Activated CD8-positive, alpha-beta memory T cell treated with anti-CD3 and anti-CD28 coated beads, Interleukin-2, amount 50 U/mL, for 1 hour (primary cell): ENCODE data around the gene AHCYL1.

Experiments
- DNase-seq: peaks from one replicate; pipeline ENCODE4 v3.0.0-alpha.2; 2020; ENCODE audit errors: extremely low read depth

The AHCYL1 gene

DNA sequence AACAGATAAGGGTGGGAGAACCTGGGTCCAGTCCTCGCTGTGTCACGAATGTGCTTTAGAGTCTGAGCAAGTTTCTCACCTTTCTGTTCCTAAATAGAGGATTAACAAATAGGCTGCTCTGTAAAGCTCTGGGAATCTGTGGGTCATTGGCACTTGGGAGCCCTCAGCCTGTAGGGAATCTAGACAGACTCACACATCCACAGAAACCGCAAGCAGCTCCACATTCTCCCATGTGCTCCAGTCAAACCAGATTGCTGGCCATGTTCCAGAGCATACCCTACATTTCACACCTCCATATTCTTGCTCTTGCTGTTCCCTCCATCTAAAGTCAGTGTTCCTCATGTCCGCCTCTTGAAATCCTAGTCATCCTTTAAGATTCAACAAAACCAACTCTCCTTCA is 7.8 kb upstream of the AHCYL1 start:
- no peak for DNase-seq

DNA sequence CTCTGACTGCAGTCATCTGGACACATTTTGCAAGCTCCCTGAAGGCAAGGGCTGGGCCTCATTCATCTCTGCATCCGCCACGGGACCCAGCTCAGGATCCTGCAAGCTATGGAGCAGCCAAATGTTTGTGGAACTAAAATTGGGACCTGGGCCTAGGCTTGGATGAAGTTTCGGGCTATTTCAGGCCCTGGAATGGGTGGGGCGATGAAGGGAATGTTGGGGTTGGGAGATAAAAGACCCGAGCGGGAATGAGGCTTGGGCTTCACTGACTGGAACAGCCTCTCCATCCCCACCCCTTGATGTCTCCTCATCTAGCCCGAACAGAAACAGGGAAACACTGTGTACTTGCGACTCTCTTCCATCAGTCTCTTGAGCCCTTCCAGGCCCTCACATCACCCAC is 7.3 kb upstream of the AHCYL1 start:
- no peak for DNase-seq

DNA sequence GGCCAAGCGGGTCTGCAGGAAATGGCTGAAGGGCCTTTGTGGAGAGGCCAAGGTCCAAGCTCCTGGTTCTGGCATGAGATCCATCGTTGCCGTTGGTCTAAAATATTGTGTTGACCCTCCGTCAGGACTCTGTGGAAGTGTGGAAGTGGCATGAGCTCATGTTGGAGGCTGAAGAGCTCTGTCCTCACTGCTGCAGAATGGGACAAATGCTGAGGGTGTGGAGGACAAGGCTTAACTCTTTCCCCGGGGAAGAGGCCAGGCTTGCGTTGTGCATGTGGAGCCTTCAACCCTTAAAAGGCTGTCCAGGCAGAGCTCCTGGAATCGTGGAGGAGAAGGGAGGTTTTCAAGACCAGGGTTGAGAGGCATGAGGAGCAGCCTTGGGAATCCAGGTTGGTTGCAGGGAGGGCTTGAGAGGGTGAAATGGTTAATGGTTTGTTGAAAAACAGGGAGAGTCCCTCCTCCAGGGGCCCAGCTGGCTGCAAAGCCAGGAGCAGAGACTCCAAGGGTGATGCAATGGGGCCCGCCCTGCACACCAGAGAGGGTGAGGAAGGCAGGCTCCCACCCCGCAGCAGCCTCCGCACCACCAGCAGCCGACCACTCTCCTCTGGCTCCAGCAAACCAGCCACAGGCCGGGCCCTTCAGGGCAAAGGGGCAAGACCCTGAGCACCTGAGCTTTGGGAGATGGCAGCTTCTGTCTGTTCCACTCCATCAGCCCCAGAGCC is 6.7 kb upstream of the AHCYL1 start:
- DNase-seq: no peak

DNA sequence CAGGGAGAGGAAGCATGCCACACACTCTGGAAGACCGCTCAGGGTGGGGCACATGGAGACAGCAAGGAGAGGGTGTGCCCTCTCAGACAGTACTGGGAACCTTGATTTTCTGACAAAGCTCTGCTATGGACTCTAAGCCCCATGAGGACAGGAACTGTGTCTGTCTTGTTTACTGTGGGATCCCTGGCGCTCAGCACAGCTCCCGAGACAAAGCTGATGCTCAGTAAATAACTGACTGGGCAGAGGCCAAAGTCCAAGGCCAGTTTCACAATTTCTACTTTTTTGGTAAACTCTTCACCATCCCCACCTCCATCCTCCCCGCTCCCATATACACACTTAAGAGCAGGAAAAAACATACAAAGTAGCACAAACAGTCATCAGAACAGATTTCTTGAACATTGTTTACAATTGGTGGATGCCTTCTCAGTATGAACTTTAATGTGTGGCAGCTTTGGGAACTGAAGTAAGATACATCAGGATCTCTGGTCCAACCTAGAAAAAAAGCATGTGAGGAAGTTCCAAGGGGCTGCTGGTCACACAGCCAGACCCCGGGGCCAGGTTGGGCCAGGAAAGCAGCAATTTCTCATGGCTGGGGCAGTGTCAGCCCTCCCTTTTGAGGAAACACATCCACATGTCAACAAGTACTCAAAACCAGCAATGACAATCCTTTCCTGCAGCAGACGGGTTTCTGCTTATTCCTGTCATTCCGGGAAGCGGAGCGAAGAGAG is 5.6 kb upstream of the AHCYL1 start:
- DNase-seq: no peak

DNA sequence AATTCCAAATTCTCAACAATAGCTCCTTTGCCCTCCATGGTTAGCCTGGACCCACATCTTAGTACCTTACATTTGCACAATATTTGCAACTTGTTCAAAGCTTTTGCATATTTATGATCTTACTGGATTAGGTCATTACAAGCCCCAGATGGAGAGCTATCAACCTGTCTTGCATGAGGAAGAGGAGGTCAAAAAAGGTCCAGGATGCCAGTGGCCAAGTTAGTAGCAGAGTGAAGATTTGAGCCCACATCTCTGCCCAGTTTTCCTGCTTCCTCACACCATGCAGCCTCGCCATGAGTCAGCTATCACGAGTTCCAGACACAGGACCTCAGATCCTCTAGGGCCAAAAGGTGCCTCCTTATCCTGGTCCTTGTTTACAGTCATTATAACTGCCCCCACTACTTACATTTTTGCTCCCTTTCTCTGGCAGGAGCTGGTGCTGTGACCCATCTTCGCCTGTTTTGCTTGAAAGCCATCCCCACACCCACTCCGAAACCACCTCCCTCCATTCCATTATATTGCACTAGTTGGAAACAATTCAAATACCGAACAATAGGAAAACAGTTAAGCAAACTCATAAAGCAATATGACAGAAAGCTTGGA is 5.0 kb upstream of the AHCYL1 start:
- no peak for DNase-seq

DNA sequence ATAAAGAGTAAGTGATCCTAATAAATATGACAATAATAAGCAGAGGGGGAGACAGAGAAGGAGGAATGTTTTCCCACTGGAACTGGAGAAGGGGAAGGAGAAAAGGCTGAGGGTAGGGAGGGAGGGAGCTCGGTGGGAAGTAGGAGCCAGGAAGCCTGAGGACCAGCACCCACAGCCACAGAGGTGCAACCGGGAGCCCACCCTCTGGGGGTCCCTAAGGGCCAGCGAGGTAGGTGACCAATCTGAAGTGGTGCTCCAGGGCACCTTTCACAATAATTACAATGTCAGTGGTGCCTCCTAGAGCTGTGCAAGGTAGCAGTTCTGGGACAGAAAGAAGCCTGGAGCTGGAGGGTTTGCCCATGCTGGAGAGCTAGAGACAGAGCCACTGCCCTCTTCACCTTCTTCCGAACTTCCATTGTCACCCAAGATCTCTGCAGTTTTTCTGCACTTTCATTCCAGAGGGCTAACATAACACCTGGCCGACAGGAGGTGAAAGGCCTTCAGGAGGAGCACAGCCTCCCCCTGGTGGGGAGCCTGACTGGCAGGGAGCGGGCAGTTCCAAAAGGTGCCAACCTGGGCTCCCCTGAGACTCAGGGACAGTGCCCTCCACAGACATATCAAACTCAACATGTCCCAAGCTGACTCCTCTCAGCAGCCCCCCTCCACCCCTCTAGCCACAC is 4.1 kb upstream of the AHCYL1 start:
- no peak for DNase-seq

DNA sequence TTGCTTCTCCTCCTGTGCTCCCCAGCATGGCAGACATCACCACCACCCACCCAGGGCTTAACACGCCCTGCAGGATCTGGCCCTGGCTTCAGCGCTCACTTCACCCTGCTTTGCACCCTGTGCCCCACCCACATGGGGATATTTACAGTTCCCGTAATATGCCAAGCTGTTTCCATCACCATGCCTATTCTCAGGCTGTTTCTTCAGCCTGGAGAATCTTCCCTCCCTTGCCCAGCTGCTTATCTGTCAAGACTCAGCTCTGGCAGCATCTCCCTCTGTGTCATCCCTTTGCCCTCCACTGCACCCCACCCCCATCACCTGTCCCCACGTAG is 3.6 kb upstream of the AHCYL1 start:
- no peak for DNase-seq

DNA sequence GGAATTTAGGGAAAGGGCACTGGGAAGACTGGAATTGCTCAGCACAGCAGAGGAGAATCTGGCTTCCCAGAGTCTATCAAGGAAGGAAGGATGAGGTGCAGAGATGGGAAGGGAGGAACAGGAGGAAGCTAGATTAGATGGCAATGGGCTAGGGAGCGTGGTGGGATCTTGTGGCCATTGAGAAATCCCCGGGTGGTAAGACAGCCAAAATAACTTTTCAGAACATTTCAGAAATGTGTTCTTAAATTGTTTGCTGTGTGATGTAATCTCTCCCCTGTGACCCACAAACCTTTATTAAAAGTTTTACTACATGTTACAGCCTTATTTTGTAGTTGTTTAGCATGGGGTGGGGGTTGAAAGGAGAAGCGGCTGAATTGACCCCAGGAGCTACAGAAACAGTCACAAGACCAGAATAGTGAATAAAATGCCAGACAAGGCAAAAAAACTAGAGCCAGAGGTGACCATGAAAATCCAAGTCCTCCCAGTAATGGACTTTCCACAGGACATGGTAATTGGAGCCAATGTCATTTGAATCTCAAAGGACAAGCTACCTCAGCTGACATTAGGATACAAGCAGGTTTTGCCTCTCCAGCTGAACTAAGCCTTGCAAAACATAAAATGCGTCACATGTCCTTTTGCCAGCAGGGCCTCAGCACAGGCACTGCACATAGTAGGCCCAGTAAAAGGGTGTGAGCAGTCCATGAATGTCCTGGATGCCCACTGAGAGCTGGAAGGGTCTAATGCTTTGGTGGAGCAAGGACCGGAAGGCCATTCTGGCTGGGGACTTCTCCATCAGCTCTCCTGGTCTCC is 980 bp upstream of the AHCYL1 start:
- DNase-seq: no peak

DNA sequence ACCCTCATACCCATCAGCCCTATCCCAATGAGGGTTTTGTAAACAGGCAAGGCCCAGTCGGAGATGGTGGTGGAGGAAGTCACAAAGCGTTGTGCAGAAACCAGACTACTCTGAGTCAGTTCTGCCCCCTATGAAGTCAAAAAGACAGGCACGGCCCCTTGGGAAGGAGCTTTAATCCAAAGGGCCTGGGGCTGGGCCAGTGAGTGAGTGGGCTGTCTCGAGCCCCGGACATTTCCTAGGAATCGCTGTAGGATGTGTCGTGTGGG is 442 bp upstream of the AHCYL1 start:
- DNase-seq: no peak

DNA sequence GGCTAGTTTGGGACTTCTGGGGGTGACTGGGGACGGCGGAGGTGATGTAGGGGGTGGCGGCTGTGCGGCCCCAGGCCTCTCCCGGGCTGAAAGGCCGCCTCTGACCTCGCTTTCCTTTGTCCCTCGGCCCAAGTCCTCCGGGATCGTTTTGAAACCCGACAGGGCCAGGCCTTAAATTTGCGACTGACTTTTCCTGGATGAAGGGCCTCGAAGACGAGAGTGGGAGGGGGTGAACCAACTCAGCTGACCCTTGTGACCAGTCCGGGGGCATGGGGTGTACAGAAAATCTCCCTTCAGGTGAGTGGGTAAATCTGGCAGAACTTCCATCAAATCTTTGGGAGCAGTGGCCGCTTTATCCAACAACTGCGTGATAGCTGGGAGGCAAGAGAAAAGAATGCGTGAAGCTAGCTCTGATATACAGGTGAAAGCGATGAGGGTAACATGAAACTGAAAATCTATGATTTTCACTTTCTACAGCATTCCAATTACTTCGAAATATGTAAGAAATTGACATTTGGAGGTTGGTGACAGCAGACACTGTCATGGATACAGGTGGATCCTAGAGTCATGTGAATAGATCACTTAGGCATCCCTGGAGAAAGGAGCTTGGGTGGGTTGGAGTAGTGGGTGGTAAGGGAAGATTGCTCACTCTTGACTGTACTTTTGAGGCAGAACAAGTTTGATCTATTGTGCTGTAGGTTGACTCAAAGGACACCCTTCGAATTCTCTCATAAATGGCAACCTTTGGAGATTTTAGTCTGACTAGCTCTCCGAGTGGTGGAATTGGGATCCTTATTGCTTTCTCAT is 885 bp downstream of the AHCYL1 start:
- DNase-seq: no peak

DNA sequence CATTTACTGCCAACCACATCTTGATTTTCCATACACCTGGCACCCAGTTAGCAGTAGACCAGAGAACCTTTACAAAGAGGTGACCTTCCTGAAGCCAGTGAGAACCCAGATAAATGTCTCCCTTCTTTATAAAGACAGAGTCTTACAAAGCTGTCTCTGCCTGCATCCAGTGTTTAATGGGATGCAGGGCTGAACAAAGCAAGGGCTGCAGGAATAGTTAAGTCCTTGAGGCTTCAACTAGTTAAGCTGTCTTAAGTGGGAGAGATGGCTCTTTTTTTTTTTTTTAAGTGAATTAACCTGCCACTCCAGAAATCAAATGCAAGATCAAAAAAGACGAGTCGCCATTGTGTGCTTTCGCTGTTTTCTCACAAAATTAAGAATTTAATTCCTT is 1.5 kb downstream of the AHCYL1 start:
- DNase-seq: no peak

DNA sequence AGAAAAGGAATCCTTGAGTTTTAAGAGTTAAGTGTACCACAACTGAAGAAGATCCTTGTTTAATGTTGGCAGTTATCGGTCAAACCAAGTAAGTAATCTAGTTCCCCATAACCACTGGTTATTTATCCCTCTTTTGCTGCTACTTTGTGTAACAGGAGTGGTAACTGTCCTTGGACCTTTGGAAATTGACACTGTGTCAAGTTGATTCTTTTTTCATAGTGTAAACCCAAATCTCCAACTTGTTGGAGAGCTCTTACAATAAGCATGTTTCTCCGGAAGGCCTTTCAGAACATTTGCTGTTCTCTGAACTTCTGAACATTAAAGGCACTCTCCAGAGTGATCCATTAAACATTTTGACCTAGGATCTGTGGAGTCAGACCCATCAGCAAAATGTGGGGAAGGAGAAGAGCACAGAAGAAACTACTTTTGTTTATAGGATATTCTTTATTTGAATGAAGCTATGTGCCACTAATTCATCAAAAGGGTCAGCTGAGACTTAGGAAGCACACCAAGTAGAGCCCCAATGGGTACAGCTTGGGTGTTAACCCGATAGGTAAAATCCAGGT is 3.9 kb downstream of the AHCYL1 start:
- no peak for DNase-seq

DNA sequence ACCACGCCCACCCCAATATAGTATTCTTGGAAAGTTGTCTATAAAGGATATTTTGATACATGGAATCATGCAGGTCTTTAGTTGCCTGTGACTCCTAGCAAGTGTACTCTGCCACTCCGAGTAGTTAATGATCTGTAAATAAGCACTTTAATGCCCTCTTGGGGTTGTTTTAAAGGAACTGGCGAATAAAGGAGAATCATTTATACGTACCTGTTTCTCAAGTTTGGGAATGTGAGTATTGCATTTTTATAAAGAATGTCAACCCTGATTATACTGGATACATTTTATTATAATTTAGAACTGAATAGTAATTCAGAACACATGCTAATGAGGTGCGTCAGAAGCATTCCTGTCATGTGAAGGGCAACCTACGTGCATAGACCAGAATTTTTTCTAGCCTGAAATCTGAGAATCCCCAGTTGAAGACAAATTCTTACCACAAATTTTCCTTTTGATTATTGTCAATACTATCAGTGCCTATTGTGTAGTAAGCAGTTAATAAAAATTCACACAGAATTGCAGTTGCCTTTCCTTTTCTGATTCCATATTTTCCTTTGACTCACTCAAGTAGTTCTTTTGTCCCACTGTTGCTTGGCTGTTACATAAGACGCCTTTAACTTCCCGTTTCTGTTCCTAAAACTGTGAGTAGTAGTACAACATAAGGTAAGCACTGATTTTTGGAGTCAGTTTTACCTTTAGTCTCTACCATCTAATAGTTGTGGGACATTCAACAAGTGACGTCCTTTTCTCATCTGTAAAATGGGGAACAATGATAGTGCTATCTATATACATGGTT is 5.1 kb downstream of the AHCYL1 start:
- no peak for DNase-seq

DNA sequence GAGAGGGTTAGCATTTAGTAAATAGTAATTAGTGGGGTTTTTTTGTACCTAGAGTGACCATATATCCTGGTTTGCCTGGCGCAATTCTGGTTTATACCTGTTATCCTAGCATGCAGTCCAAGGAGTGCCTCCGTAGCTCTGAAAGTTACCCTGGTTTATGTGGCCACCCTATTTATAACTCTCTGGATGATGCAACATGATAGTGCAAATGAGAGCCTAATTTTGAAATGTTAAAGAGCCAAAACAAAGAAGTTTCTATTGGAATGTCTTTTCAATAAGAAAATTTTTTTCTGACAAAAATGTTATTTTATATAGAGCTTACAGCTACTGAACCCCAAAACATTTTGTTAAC is 5.7 kb downstream of the AHCYL1 start:
- no peak for DNase-seq

DNA sequence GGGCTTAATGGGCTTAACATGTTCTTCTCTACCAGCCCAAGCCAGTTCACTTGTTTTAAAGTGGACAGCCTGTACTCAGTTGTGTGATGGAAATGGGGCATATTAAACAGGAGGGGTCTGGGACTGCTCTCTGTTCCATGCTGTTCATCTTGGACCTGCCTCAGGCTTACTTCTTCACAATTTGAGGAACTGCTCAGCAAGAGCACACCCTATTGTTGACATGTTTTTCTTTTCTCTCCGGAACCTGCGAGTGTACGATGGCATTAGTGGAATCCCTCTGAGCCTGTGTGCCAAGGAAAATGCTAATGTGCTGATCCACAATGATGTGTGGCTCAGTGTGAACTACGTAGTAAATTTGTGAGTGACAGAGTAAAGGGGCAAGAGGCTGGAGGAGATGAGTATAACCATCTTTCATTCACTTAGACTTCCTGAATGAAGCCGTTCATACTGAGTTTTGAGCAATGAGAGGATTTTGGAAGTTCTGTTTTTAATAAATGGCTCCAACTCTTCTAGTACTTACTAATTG is 6.9 kb downstream of the AHCYL1 start:
- no peak for DNase-seq

DNA sequence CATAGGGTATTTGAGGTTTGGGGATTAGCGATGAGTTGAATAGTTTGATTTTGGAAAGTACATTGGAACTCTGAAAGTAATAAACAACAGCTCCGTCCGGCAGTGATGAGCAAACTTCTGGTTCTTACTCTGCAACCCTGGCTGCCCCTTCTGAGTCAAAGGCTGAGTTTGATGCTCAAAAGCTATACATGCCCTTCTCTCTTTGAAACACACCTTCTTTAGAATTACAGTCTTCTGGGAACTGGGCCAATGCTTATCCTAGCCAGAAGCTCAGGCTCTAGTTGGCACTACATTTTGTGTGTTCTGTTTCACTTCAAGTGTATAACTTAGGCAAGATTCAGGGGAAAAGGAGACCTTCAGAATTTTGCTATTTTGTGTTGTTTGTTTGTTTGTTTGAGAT is 9.3 kb downstream of the AHCYL1 start:
- DNase-seq: no peak

DNA sequence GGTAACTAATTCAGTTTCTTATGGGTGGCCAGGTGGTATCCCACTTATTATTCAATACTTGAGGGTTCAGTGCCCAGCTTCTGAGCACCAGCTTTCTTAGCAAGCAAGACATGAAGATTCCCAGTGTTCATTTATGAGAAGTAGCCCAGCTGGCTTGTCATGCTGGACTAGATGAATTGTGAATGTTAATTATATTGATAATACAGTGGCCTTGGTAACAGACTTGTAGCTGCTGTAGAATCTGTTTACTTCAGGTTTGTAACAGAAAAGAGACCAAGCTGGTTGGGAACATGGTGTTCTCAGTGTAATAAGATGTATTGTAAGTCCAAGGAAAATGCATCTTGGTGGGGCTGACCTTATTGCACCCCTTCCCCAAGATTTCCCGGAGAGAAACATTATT is 10.1 kb downstream of the AHCYL1 start:
- DNase-seq: no peak

DNA sequence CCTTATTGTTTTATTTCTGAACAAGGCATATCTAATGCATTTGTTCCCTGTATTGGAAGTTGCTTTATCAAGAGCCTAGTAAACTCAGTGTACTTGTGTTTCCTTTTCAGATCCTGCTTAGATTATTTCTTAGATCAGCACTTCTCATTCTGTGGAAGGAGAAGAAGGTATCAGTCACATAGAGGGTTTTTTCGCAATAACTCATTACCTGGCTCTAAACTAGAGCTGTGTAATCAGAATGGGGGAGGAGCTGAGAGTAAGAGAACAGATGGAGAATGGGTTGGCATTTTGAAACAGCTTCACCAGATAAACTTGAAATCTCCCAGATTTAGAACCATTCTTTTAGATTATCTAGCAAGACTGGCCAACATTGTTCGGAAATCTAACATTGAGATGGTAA is 11.0 kb downstream of the AHCYL1 start:
- no peak for DNase-seq

DNA sequence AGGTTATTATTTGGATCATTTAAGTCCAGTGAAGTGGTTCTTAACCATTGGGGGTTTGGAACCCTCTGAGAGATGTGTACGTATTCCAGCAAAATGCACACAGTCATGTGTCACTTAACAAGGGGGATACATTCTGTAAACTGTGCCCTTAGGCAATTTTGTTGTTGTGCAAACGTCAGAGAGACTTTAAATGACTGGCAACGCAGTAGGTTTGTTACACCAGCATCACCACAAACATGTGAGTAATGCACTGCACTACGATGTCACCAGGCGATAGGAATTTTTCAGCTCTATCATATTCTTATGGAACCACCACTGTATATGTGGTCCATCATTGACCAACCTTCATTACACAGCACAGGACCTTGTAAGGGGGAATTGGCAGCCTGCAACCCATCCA is 11.9 kb downstream of the AHCYL1 start:
- no peak for DNase-seq

DNA sequence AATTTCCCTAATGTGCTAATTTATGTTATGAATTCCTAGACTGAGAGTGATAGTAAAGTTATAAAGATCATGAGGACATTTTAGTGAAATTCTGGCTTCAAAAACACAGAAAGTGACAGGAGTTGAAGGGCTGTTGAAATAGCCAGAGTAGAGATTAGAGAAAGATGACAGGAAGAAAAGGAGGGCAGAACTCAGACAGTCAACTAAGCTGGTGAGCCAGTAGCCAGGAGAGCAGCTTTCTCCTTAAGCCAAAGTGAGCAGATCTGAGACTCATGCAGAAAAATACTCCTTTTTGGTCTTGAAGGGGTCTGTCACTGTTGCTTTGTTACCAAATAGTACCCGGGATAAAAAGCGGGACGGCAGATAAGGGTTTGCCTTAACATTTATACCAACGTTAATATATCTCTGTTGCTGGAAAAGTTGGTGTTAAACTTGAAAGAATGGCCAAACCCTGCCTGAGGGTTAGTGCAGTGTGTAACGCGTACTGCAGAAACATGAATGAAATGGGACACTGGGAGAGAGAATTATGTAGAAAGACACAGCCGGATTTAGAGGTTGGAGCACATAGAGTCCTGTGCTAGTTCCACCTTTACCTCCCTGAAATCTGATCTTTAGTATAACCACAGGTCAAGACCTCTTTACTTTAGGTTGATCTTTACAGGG is 12.8 kb downstream of the AHCYL1 start:
- no peak for DNase-seq
